Stimulated activated naive CD4-positive, alpha-beta T cell treated with Interleukin-2 at 50 U/mL for 16 hours (primary cell): ENCODE data around the gene OLFM1.

Source experiments
- DNase-seq: peaks from one replicate; lab custom pipeline; 2025; lab: John Stamatoyannopoulos, UW

Gene OLFM1

GRCh38 chr9:135087489-135087792, at the start of gene OLFM1:
Gene OLFM1, plus strand, starts transcription at chr9:135087668. Its CDS starts 322 bp downstream, at chr9:135087990.
- DNase-seq = no peak

DNA sequence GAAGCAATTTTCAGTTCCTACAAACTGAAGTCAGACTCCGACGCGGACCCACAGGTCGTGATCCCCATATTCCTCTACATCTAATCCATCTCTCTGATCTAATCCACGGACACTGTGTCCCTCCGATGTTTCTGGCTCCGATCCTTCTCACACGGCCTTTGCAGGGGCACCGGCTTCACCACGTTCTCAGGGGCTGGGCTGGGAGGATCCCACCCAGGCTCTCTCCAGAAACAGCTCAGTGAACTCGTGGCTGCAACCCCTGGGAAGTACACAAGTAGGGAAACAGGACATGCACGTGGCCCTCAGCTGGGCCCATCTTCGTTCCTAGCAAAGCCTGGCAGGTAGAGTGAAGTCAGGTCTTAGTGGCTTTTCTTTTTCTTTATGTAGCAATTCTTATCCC, 49.1 kb upstream of the OLFM1 start:
- no peak for DNase-seq

GRCh38 chr9:135038826-135039225, 48.6 kb upstream of the OLFM1 start:
- DNase-seq = no peak

GRCh38 chr9:135039266-135039870, 48.1 kb upstream of the OLFM1 start:
- no peak for DNase-seq

DNA sequence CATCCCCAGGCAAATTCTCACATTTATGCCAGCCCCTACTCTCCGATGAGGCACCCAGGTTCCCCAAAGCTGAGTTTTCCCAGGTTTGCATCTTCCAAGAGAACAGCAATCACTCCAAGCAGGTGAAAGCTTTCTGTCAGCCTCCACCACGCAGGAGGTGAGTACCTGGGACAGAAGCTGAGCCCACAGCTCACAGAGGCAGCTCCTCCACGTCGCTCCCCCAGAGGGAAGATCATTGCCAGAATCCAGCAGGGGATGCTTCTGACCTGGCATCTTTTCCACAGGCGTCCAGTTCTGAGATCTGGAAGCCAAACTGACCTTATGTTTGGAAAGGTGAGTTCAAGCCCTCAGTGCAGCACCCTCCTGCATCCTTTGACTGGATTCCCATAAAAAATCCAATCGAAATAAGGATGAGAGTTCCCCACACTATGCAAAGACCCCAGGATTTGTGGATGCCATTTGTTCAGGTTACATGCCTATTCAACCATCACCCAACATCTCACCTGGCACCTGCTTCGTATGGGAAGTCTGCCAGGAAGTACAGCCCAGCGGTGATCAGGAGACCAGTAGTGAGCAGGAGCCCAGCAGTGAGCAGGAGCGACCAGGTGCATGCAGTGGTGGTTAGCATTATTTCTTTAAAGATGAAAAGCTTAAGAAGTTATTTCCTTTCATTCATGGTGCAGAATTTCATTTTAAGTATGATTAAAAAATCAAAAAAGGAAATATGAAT, 47.4 kb upstream of the OLFM1 start:
- DNase-seq = no peak

GRCh38 chr9:135040892-135041291, 46.6 kb upstream of the OLFM1 start:
- DNase-seq = no peak

- DNase-seq = no peak
Measured at GRCh38 chr9:135043345-135043744, 44.1 kb upstream of the OLFM1 start.

- DNase-seq = no peak
Measured at GRCh38 chr9:135045264-135045927, 42.1 kb upstream of the OLFM1 start.

DNA sequence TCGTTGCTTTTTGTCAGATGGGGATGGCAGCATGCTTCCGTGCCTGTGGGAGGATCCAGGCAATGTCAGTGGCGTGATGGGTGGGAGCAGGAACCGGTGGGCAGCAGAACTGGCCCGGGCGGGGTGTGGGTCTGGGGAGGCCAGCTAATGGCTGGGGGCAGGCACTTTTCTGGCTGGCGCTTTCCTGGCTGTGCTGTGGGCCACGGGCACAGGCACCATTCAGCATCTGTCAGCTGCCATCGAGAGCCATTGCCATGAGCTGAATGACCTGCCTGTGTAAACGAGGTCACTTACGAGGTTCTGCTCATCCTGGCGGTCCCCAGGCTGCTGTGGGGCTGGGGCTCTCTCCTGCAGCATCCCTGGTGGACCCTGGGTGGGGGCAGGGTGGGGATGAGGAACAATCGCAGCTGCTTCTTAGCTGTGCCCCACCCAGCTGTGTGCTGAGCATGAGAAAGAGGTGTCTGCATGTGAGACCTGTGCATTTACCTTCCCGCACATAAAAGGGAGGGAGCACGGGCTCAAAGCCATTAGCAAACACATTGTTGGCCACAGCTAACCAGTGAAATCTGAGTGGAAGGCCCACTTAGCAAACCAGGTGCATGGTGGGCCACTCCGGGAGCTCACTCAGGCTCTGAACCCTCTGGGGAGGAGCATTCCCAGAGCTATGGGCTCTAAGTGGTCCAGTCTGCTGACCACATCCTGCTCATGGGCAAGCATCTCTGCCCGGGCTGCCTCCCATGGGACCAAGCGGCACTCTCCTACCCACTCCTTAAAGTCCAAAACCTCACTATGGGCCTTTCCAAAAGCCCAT, 41.3 kb upstream of the OLFM1 start:
- DNase-seq = no peak

DNA sequence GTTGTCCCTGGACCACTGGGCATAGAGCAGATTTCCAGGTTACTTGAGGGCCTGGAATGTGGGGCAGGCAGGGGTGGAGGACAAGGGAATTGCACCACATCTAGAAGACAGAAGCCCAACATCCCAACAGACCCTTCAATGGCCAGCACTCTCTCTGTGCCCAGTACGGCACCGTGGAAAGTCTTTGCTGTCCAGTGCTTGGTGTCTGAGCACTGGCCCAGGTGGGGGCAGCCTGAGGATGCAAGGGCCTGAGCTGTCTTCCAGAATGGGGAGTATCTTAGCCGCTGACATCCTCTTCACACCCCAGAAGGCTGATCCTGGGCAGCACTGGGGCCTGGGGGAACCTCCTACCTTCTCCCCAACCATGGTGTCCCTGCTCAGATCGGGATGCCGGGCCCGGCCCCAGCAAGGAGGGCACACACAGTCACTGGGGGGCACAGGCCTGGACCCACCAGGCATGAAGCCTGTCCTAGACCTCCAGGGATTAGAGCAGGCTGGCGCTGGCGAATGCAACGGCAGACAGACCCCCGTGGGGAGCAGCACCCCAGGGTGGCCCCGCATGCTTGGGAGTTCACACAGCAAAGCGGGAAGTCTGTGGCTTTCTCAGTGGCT, 40.6 kb upstream of the OLFM1 start:
- DNase-seq = no peak

DNA sequence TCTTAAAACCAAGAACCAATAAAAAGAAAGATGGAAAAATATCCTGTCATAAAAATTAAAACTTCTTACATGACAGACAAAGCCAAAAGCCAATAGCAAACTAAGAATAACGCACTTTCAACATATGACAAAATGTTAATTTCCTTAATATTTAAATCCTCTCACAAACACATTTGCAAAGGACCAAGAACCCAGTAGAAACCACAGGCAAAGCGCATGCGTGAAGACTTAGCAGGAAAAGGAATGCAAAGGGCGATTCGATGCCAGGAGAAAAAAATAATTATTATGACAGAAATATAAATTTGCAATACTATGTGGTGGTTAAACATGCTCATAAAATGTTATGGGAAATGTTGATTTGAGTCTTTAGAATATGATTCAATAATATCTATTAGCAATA, 39.9 kb upstream of the OLFM1 start:
- no peak for DNase-seq

DNA sequence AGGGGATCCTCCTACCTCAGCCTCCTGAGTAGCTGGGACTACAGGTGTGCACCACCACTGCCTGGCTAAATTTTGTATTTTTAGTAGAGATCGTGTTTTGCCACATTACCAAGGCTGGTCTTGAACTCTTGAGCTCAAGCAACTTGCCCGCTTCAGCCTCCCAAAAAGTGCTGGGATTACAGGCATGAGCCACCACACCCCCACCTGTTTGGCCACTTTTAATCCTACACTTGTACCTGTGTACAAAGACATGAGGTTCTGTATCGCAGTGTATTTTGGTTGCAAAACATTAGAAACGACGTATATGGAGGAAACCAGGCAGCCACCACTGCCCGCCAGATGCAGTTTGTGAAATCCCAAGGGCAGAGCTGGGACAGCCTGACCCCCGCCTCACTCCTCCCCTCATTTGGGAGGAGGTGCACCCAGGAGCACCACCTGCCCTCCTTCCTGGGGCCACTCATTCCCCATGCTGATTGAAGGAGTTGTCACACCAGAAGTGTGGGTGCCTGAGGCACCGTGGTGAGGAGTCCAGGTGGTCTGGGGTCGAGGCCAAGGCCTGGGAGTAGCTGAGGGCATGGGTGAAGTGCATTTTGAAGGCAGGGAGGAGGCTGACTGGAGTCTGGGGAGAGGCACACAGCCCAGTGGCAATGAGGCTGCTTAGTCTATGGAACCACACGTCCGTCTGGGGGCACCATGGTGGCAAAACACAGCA, 39.3 kb upstream of the OLFM1 start:
- no peak for DNase-seq

GRCh38 chr9:135048758-135049444, 38.6 kb upstream of the OLFM1 start:
- no peak for DNase-seq

DNA sequence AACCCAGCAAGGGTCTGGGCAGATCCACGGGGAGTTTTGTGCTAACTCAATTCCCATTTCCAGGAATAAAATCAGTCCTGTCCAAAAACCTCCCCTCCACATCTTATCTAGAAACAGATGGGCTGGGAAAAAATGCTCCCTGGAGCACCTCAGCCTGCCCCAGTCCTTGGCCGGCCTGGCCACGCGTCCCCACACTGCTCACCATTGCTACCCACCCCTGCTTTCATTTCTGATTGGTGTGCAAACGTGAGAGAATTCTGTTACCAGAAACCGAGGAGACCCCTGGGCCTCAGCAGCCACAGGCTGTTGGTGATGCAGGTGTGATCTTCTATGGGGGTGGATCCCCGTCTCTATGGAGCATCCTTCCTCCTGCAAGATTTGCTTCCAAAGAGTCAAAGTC, 38.0 kb upstream of the OLFM1 start:
- no peak for DNase-seq

GRCh38 chr9:135050072-135050990, 37.1 kb upstream of the OLFM1 start:
- no peak for DNase-seq

- DNase-seq = no peak
Measured at GRCh38 chr9:135051316-135052038, 36.0 kb upstream of the OLFM1 start.

DNA sequence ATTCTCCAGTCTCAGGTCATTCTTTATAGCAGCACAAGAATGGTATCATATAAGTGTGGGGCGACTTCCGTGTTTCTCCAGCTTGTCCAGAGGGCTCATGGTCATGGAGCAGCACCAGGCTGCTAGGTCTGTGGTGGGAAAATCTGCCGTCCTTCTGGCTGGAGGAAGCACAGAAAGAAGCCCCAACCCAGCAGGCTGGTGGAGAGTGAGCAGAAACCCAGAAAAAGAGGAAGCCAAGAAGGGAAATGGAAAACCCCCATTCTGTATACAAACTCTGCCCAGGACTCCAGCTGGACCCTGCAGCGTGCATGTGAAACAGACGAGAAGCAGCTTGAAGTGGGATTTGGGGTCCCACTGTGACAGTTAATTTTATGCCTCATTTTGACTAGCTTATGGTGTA, 34.3 kb upstream of the OLFM1 start:
- DNase-seq = no peak

DNA sequence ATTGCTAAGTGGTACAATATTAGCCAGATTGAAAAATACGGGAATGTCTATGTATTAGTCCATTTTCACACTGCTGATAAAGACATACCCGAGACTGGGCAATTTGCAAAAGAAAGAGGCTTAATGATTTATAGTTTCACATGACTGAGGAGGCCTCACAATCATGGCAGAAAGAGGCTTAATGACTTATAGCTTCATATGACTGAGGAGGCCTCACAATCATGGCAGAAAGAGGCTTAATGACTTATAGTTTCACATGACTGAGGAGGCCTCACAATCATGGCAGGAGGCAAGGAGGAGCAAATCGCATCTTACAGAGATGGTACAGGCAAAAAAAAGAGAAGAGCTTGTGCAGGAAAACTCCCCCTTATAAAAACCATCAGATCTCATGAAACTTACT, 32.3 kb upstream of the OLFM1 start:
- no peak for DNase-seq

DNA sequence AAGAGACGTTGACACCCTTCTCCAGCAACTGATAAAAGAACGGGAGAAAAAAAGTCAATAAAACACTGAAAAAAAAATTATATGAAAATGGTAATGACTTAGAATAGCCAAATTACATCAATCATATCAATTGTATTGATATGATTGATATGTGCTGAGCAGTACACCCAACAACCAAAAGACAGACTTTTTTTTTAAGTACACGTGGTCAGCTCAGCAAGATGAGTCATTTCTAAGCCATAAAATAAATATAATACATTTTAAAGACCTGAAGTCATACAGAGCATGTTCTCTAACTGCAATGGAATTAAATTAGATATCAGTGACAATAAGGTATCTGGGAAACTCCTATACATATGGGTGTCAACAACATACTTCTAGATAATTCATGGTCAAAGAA, 30.9 kb upstream of the OLFM1 start:
- DNase-seq = no peak
